Measurements from ENCODE around the gene ELAPOR2. TPM values are rescaled to one million over a fixed set of nuclear protein-coding genes. Genes with fewer than 3 reads are reported as not detected.

Gene ELAPOR2
- total and polyA plus RNA-seq, 11 donors, result 0.80 to 9.9 (median 3.9) TPM

- H3K36me3 ChIP-seq, result no peaks in the 10 kb centered on the region
- H3K4me1 ChIP-seq, result no peaks in the 10 kb centered on the region
- 73 to 90% (median 83%) methylated on average over 5 of the region's 5 CpGs for WGBS, 4 donors
- H3K27ac ChIP-seq, result no peak overlapping the region
- no peaks in the 10 kb centered on the region for H3K27me3 ChIP-seq
- DNase-seq (no peak), ATAC-seq (no peak)
- TF ChIP-seq CTCF (IDR thresholded peaks at IDR 0.05), result no peak
- TF ChIP-seq POLR2A (IDR thresholded peaks at IDR 0.05), result no peak
- H3K4me3 ChIP-seq, result peak overlapping the region in 10 of 12 donors; percentile 1 to 54 (median 33)
- peaks cover 0 to 9% (median 0%) of the 10 kb centered on the region in 12 donors for H3K9me3 ChIP-seq
- intact Hi-C loops (cut with DNase I), result no loop called here
Measured at GRCh38 chr7:87038993-87039690, 20.3 kb downstream of the ELAPOR2 start.

- Histone ChIP-seq H3K27ac (no peak overlapping the region), H3K36me3 (no peaks in the 10 kb centered on the region), H3K9me3 (peaks cover 0 to 9% (median 0%) of the 10 kb centered on the region in 12 donors), H3K27me3 (no peaks in the 10 kb centered on the region), H3K4me1 (no peaks in the 10 kb centered on the region), H3K4me3 (no peak overlapping the region)
- intact Hi-C loops (cut with DNase I), result no loop called here
- TF ChIP-seq POLR2A (IDR thresholded peaks at IDR 0.05), result no peak
- no peak for TF ChIP-seq CTCF (IDR thresholded peaks at IDR 0.05)
- DNase-seq (no peak), ATAC-seq (no peak)
- 93 to 99% (median 95%) methylated on average over 2 of the region's 2 CpGs for WGBS, 4 donors
Measured at GRCh38 chr7:87036985-87037384, 22.5 kb downstream of the ELAPOR2 start.

GRCh38 chr7:87032604-87033339 is 26.7 kb downstream of the ELAPOR2 start:
- ATAC-seq (no peak), DNase-seq (no peak)
- WGBS, 4 donors, result 77 to 86% (median 82%) methylated on average over 4 of the region's 4 CpGs
- H3K4me3 ChIP-seq, result no peak overlapping the region
- H3K9me3 ChIP-seq, result no peaks in the 10 kb centered on the region
- no peaks in the 10 kb centered on the region for H3K4me1 ChIP-seq
- intact Hi-C loops (cut with DNase I), result no loop called here
- TF ChIP-seq POLR2A (IDR thresholded peaks at IDR 0.05) (no peak), CTCF (IDR thresholded peaks at IDR 0.05) (no peak)
- H3K27ac ChIP-seq, result no peak overlapping the region
- no peaks in the 10 kb centered on the region for H3K36me3 ChIP-seq
- no peaks in the 10 kb centered on the region for H3K27me3 ChIP-seq

GRCh38 chr7:87029078-87029477 is 30.4 kb downstream of the ELAPOR2 start:
- no peak for TF ChIP-seq POLR2A (IDR thresholded peaks at IDR 0.05)
- TF ChIP-seq CTCF (IDR thresholded peaks at IDR 0.05), result no peak
- intact Hi-C loops (cut with DNase I), result no loop called here
- DNase-seq, result no peak
- Histone ChIP-seq H3K4me3 (no peak overlapping the region), H3K9me3 (no peaks in the 10 kb centered on the region), H3K4me1 (no peaks in the 10 kb centered on the region), H3K27me3 (no peaks in the 10 kb centered on the region), H3K27ac (no peak overlapping the region), H3K36me3 (no peaks in the 10 kb centered on the region)
- WGBS, 4 donors, result 90 to 95% (median 93%) methylated on average over 1 of the region's 1 CpG
- no peak for ATAC-seq
